HAP-1 (cell line): ENCODE results near the gene TNFRSF18.
"Not testable (repeated sequence)": the region's sequence is repeated elsewhere in the genome, so short reads cannot be mapped to it uniquely, and the experiment has no call there.

Experiments used
- DNase-seq, 2 experiments: peaks; one replicate each; pipeline ENCODE4 v3.0.0-alpha.2; 2016 to 2020; ENCODE audit warnings: low spot score in 2 of 2
- H3K27me3 ChIP-seq: fragments of 250-450 bp; sonication (Bioruptor Pico); 2 replicates; pipeline ENCODE4 v1.5.1; 2020; ENCODE audit warnings: low read depth, mild to moderate bottlenecking, moderate library complexity
- H3K36me3 ChIP-seq: fragments of 250-450 bp; sonication (Bioruptor Pico); replicated peaks from 2 replicates; pipeline ENCODE4 v1.5.1; 2020; ENCODE audit warnings: mild to moderate bottlenecking
- H3K4me1 ChIP-seq: fragments of 250-450 bp; sonication (Bioruptor Pico); 2 replicates; pipeline ENCODE4 v1.5.1; 2020; ENCODE audit warnings: mild to moderate bottlenecking
- H3K4me3 ChIP-seq: fragments of 250-450 bp; sonication (Bioruptor Pico); 2 replicates; pipeline ENCODE4 v1.5.1; 2020; ENCODE audit warnings: mild to moderate bottlenecking, moderate library complexity
- H3K9me3 ChIP-seq: fragments of 250-450 bp; sonication (Bioruptor Pico); 2 replicates; pipeline ENCODE4 v1.5.1; 2020; ENCODE audit warnings: mild to moderate bottlenecking, moderate library complexity
- in situ Hi-C: fragments of 300-500 bp; cut with MboI; formaldehyde crosslinking; loops from 3 replicates; pipeline ENCODE4 v1.14.3; 2020; ENCODE audit warnings: low sequenced_read_pairs, inconsistent platforms, mixed read lengths

TNFRSF18 gene

DNA sequence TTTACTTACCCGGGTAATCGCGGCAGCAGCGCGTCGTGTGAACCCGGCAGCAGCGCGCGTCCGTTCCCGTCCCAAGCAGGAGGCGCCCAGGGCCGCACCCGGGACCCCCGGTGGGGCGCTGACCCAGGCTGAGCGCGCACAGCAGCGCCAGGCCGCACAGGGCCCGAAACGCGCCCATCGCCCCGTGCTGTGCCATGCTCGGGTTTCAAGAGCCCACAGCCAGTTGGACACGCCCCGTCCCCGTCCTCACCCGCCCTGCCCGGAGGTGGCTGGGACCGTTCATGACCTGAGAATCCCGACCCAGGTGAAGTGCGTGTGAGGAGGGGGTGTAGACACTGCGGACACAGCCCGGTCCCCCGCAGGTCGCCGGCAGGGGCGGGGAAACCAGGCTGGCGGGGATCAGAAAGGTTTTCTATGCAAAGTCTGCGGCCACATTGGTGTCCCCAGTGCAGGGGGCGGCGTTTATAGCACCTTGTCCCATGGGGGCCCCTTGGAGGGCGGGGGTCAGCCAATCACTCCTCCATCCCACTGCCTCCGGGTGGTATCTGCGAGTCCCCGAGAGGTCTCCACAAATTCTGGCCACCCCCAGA is at the start of gene TNFRSF18:
Gene TNFRSF18 (minus strand): TSS at position 217 of the 590 bp plus-strand sequence. CDS start 21 bp downstream, at position 196.
- H3K4me3 ChIP-seq = no peak within 1 kb of the TSS
- DNase-seq = no peak

DNA sequence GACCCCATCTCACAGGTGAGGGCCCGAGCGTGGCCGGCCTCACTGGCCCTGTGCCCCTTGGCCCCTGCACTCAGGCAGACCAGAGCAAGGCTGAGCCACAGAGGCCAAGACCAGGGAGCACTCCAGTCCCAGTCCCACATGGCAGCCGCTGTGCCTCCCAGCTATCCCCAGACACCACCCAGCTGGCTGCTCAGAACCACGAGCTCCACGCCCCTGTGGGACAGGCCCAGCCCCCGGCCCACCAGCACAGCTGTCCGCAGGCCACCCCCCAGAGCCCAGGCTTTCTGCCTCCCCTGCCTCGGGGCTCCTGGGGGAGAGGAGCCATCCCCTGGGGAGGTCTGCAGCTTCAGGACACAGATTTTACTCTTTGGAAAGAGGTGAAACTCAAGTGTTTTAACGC is 49.2 kb upstream of the TNFRSF18 start:
- DNase-seq = no peak
- no peak overlapping the region for H3K4me3 ChIP-seq
- no peaks in the 10 kb centered on the region for H3K27me3 ChIP-seq
- no peaks in the 10 kb centered on the region for H3K9me3 ChIP-seq
- peaks cover 60% of the 10 kb centered on the region for H3K36me3 ChIP-seq
- no peaks in the 10 kb centered on the region for H3K4me1 ChIP-seq
- in situ Hi-C loops = no loop called here

More for the DNA sequence above, at the start of gene TNFRSF18:
- Histone ChIP-seq H3K4me1 (no peaks in the 10 kb centered on the region), H3K27me3 (no peaks in the 10 kb centered on the region), H3K36me3 (no peaks in the 10 kb centered on the region), H3K9me3 (no peaks in the 10 kb centered on the region)
- in situ Hi-C loops = no loop called here

- in situ Hi-C loops = no loop called here
- no peaks in the 10 kb centered on the region for H3K4me1 ChIP-seq
- no peaks in the 10 kb centered on the region for H3K9me3 ChIP-seq
- H3K27me3 ChIP-seq = no peaks in the 10 kb centered on the region
- no peak overlapping the region for H3K4me3 ChIP-seq
- DNase-seq = no peak
- peaks cover 55% of the 10 kb centered on the region for H3K36me3 ChIP-seq
Measured at GRCh38 chr1:1255078-1255477, 48.7 kb upstream of the TNFRSF18 start.

DNA sequence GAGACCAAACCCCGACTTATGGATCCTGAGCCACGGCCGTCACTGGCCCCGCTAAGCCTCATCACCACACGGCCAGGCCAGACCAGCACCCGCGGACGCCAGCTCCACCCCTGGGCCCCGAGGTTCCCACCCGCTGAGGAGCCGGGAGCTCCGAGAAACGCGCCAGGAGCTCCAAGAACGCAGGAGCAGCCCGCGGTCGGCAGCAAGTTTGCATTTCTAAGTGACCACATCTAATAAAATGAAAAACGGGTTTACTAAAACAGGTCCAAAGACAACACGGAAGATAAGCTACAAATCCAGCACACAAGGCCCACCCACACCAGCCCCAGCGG is 48.2 kb upstream of the TNFRSF18 start:
- Histone ChIP-seq H3K4me1 (no peaks in the 10 kb centered on the region), H3K27me3 (no peaks in the 10 kb centered on the region), H3K4me3 (no peak overlapping the region), H3K36me3 (peaks cover 53% of the 10 kb centered on the region), H3K9me3 (no peaks in the 10 kb centered on the region)
- no peak for DNase-seq
- in situ Hi-C loops = no loop called here

DNA sequence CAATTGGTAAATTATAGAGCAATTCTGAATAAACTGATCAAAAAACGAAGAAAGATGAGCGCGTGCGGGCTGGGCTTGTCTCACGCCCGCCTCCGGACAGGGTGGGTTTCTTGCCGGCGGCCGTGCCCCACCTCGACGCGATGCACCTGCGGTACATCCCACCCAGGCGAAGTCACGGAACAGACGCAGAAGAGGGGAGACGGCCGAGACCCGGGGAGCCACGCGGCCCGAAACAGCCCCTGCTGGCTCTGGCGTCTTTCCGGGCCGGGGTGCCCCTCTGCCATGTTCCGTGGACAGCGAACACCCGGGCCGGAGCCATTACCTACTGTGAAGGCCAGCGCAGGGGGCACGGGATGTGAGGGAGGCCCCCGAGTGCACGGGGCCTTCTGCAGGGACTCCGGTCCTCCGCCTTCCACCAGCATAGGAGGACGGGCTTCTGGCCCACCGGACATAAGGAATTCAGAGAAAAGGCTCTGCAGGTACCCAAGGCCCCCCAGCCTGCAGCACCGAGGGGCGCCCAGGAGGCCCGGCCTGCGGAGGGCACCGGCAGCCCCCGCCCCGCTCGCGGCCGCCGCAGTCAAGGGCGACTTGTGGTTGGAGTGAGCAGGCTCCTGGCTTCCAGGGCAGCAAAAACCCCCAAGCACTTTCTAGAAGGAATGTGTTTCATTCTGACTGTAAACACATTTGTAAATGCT is 47.7 kb upstream of the TNFRSF18 start:
- H3K4me1 ChIP-seq = no peaks in the 10 kb centered on the region
- H3K9me3 ChIP-seq = no peaks in the 10 kb centered on the region
- H3K36me3 ChIP-seq = peaks cover 50% of the 10 kb centered on the region
- no peaks in the 10 kb centered on the region for H3K27me3 ChIP-seq
- H3K4me3 ChIP-seq = no peak overlapping the region
- DNase-seq = no peak
- in situ Hi-C loops = no loop called here

- H3K27me3 ChIP-seq = no peaks in the 10 kb centered on the region
- no peak for DNase-seq
- peaks cover 42% of the 10 kb centered on the region for H3K36me3 ChIP-seq
- no peaks in the 10 kb centered on the region for H3K4me1 ChIP-seq
- no peak overlapping the region for H3K4me3 ChIP-seq
- H3K9me3 ChIP-seq = no peaks in the 10 kb centered on the region
- in situ Hi-C loops = no loop called here
Measured at GRCh38 chr1:1253314-1253713, 46.9 kb upstream of the TNFRSF18 start.

DNA sequence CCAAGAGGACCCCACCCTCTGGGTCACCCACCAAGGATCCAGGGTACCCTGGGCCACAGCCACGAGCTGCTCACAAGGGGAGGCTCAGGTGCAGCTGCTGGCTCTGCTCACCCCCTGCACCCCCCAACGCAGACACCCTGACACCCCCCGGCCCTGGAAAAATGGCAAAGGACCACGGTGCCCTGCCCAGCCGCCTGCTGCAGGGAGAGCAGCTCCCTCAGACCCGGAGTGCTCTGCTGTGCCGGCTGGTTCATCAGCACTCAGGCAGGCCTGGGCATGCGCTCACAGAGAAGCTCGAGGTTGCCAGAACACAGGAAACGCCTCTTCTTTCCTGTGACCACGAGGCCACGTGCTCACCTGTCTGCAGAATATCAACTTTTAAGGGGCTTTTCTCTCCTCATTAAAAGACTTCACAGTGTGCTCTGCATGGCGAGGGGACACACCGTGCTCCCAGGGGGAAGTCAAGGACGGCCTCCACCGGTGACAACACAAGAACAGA is 44.4 kb upstream of the TNFRSF18 start:
- no peak for DNase-seq
- in situ Hi-C loops = no loop called here
- Histone ChIP-seq H3K4me3 (no peak overlapping the region), H3K36me3 (peaks cover 33% of the 10 kb centered on the region), H3K27me3 (no peaks in the 10 kb centered on the region), H3K9me3 (no peaks in the 10 kb centered on the region), H3K4me1 (no peaks in the 10 kb centered on the region)

GRCh38 chr1:1248009-1248913 is 41.9 kb upstream of the TNFRSF18 start:
- not testable (repeated sequence) for H3K4me3 ChIP-seq, H3K4me1 ChIP-seq, H3K9me3 ChIP-seq, DNase-seq, H3K27me3 ChIP-seq, H3K36me3 ChIP-seq
- in situ Hi-C loops = loop anchor here (10.0 kb wide), 1 partner anchor 57 kb away; the partner anchor contains the start of genes ACAP3 and PUSL1

DNA sequence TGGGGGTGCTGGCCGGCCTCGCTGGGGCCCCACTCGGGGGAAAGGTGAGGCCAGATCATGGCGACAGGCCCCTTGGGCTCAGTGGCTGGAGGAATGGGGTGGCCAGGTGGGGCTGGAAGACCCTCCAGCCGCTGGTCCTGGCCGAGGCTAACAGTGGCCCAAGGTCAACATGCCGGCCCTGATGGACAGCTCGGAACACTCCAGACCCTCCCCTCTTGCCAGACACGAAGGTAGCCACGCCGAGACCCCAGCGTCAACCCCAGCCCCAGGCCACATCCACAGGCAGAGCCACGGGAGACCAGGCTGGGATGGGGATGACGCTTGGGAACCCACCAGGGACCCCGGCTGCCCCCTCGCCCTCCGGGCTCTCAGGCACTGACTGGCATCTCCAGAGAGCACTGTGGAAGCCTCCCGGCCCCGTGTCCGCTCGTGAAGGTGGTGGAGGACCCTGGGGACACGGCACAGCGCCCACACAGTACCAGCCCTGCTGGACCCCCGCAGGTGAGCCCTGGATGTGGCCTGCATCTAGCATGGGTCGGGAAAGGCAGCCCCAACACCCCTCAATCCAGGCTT is 41.0 kb upstream of the TNFRSF18 start:
- in situ Hi-C loops = loop anchor here (10.0 kb wide), 1 partner anchor 57 kb away; the partner anchor contains the start of genes ACAP3 and PUSL1
- no peak overlapping the region for H3K4me3 ChIP-seq
- H3K27me3 ChIP-seq = no peaks in the 10 kb centered on the region
- DNase-seq = no peak
- no peaks in the 10 kb centered on the region for H3K9me3 ChIP-seq
- no peaks in the 10 kb centered on the region; the same call in 1 of the 2 replicates for H3K36me3 ChIP-seq
- no peaks in the 10 kb centered on the region for H3K4me1 ChIP-seq

DNA sequence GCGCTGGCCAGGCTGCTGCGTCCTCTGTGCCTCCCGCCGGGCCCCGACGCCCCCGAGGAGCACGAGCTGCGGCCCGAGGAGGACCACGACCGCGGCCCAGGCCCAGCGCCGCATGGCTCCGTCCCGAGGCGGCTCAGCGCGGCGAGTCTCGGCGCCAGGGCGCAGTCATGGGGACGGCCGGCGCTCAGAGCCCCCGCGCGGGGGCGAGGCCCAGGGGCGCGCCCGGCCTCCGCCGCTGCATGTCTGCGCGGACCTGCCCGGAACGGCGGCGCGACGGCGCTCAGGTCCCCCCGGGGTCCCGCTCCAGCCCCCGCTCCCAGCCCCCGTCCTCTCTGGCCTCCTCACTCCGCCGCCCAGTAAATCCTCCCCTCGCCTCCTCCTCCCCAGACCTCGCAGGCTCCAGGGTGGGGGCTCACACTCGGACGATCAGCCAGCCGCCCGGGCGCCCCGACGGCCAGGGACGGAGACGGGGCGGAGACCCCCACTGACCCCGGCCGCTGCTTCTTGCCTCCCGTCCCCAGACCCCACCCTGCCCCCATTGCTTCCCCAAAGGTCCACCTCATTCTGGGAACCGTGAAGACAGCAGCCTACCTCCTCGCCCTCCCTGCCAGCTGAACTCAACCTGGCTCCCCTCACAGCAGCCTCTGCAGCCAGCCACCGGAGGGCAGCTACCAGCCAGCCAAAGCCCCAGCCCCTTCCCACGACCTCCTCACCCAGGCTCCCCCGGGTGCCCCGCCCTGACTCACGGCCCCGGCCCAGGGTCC is 40.4 kb upstream of the TNFRSF18 start, which contains the start of gene C1QTNF12:
Gene C1QTNF12 (minus strand): TSS at position 146 of the 764 bp plus-strand sequence. CDS start 32 bp downstream, at position 114.
- Histone ChIP-seq H3K4me3 (no peak within 1 kb of the TSS), H3K4me1 (no peaks in the 10 kb centered on the region), H3K9me3 (no peaks in the 10 kb centered on the region), H3K36me3 (no peaks in the 10 kb centered on the region), H3K27me3 (no peaks in the 10 kb centered on the region)
- DNase-seq = no peak
- in situ Hi-C loops = loop anchor here (10.0 kb wide), 1 partner anchor 58 kb away; the partner anchor contains the start of genes ACAP3 and PUSL1

DNA sequence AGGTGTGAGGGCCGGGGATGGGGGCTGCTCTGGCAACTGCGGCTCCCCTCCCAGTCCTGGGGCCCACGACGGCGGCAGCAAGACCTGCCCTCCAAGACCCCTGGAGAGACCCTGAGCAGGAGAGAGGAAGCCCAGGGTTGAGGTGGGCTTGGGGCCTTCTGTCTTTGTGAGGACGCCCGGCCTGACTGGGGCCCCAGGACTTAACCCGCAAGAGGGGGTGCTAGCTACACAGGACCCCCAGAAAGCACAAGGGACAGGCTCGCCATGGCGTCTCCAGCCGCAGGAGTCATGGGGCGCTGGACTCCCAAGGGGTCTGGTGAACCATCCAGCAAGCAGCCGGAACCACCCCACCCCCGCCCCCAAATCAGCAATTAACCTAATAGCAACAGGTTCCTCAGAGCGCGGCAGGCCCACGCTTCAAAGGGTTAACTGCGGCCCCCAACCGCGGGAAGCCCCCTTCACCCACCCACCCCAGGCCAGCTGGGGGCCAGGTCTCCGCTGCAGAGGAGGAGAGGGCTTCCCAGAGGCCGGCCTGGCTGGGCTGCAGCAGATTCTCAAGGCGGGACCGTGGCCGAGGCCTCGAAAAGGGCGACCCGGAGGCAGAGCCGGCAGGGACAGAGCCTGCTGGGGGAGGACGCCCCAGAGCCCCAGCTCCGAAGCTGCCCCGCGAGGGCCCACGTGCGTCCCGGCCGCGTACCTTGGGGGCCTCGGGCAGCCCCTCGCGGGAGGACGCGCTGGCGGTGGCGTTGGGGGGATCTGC is 39.6 kb upstream of the TNFRSF18 start:
- Histone ChIP-seq H3K27me3 (no peaks in the 10 kb centered on the region), H3K4me1 (no peaks in the 10 kb centered on the region), H3K36me3 (no peaks in the 10 kb centered on the region), H3K4me3 (no peak overlapping the region), H3K9me3 (no peaks in the 10 kb centered on the region)
- in situ Hi-C loops = loop anchor here (10.0 kb wide), 1 partner anchor 59 kb away; the partner anchor contains the start of genes ACAP3 and PUSL1
- no peak for DNase-seq

GRCh38 chr1:1245178-1245816 is 38.9 kb upstream of the TNFRSF18 start:
- DNase-seq = no peak
- Histone ChIP-seq H3K4me3 (no peak overlapping the region), H3K27me3 (no peaks in the 10 kb centered on the region), H3K9me3 (no peaks in the 10 kb centered on the region), H3K36me3 (no peaks in the 10 kb centered on the region), H3K4me1 (no peaks in the 10 kb centered on the region)
- in situ Hi-C loops = loop anchor here (10.0 kb wide), 1 partner anchor 60 kb away; the partner anchor contains the start of genes ACAP3 and PUSL1
